Progenitor cell of endocrine pancreas (in vitro differentiated cells): Measurements from ENCODE around the gene ANKLE1. TPM values are rescaled to one million over a fixed set of nuclear protein-coding genes. Genes with fewer than 3 reads are reported as not detected.
A peak's percentile ranks its signal among the peaks of the same experiment; 100 is the strongest.

Experiments used
- DNase-seq: peaks from one replicate; pipeline ENCODE4 v3.0.0; 2021; ENCODE audit warnings: low spot score; ENCODE audit not compliant: unreplicated experiment
- H3K27ac Mint-ChIP-seq: 2 replicates; pipeline ENCODE4 v1.8.0; 2021; ENCODE audit warnings: mild to moderate bottlenecking, moderate library complexity, mixed read lengths
- H3K27me3 Mint-ChIP-seq: 2 replicates; pipeline ENCODE4 v1.8.0; 2021; ENCODE audit warnings: mixed read lengths
- H3K36me3 Mint-ChIP-seq: 2 replicates; pipeline ENCODE4 v1.8.0; 2022; ENCODE audit warnings: mixed read lengths; ENCODE audit not compliant: insufficient read depth
- H3K4me1 Mint-ChIP-seq: 2 replicates; pipeline ENCODE4 v1.8.0; 2021; ENCODE audit warnings: low read depth, mixed read lengths
- H3K4me3 Mint-ChIP-seq: 2 replicates; pipeline ENCODE4 v1.8.0; 2021; ENCODE audit warnings: low read depth, mild to moderate bottlenecking, moderate library complexity, mixed read lengths
- H3K9me3 Mint-ChIP-seq: 2 replicates; pipeline ENCODE4 v1.8.0; 2021; ENCODE audit warnings: low read depth, mixed read lengths
- total RNA-seq: library from RNA; stranded (reverse); gene quantifications from 2 replicates; pipeline ENCODE4 v1.2.1, GENCODE V29; 2021
- TF ChIP-seq, protein P1 (sequence below): fragments of 200-600 bp; sonication (generic); IDR thresholded peaks from one replicate; pipeline ENCODE4 v1.5.0; 2021; ENCODE audit warnings: antibody characterized with exemption, mild to moderate bottlenecking; ENCODE audit not compliant: unreplicated experiment

ANKLE1 gene
- total RNA-seq, 1 donor from 2014 or later: 6.4 TPM

DNA sequence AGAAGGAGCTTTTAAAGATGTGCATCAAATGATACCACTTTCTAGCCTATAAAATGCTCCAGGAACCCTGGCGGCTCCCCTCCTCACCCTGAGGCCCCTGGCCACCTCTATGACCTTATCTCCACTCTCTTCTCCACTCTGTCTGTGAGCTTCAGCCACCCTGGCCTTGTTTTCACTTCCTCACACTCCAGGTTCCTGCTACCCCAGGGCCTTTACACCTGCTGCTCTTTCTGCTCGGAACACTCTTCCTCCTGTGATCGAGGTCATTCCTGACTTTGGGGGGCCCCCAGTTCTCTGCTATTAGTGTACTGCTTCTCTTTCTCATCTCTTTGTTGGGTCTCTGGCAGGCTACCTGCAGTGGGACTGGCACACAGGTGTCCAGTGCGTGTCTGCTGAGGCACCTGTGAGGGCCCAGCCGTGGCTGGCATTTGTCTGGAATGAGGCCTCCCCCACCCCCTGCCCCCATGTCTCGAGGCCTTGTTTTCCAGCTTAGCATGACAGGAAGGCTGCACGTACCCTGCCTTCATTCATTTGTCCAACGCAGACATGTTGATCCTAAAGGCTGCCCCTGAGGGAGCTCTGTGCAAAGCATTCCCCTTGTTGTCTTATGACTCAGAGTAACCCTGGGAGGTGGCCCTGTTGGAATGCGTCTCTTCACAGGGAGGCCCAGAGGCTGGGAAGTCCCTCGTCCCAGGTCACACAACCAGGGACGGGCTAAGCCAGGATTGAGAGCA is 29.9 kb downstream of the ANKLE1 start:
- TF ChIP-seq, protein P1, sequence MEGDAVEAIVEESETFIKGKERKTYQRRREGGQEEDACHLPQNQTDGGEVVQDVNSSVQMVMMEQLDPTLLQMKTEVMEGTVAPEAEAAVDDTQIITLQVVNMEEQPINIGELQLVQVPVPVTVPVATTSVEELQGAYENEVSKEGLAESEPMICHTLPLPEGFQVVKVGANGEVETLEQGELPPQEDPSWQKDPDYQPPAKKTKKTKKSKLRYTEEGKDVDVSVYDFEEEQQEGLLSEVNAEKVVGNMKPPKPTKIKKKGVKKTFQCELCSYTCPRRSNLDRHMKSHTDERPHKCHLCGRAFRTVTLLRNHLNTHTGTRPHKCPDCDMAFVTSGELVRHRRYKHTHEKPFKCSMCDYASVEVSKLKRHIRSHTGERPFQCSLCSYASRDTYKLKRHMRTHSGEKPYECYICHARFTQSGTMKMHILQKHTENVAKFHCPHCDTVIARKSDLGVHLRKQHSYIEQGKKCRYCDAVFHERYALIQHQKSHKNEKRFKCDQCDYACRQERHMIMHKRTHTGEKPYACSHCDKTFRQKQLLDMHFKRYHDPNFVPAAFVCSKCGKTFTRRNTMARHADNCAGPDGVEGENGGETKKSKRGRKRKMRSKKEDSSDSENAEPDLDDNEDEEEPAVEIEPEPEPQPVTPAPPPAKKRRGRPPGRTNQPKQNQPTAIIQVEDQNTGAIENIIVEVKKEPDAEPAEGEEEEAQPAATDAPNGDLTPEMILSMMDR: no peak
- H3K9me3 Mint-ChIP-seq: no peaks in the 10 kb centered on the region
- H3K4me1 Mint-ChIP-seq: peaks cover 19% of the 10 kb centered on the region
- H3K4me3 Mint-ChIP-seq: peak overlapping the region; percentile 53
- DNase-seq: no peak
- H3K36me3 Mint-ChIP-seq: peaks cover 6% of the 10 kb centered on the region
- H3K27me3 Mint-ChIP-seq: no peaks in the 10 kb centered on the region
- peak overlapping the region; percentile 43 for H3K27ac Mint-ChIP-seq

DNA sequence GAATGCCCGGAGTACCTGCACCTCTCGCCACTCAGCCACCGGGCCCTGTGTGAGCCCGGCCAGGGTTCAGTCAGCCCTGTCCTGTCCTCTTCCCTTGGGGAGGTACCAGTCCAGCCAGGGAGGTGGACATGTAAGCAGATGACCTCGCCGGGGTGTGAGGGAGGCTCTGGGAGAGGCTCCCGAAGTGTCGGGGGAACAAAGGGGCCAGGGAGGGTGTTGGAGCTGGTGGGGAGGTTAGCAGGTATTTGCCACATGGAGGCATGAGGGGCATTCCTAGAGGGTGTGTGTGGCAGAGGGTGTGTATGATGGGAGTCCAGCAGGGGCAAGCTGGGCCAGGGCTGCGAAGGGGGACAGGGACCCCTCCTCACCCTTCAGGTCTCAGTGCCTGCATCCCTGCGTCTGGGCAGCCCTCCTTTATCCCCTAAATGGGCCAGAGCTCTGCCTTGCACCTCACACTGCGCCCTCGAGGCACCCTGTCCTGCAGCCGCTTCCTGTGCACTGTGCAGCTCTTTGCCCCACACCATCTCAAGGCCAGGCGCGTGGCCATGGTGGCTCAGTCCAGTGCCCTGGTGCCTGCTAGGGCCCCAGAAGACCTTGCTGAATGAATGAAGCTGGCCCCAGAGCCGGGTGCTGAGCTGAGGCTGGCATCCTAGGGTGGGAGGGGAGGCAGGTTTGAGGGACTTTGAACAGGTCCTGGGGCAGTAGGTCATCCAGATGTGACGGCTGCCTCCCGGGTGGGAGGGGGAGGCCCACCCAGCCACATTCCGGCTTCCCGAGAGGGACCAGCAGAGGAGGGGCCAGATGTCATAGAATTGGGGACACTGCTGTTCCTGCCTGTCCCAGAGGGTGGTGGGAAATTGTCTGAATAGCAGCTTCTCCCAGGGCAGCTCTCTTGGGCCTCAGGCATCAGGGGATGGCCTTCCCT is 30.8 kb downstream of the ANKLE1 start:
- peaks cover 19% of the 10 kb centered on the region for H3K4me1 Mint-ChIP-seq
- no peak overlapping the region for H3K4me3 Mint-ChIP-seq
- no peak for DNase-seq
- TF ChIP-seq, protein P1: no peak
- H3K9me3 Mint-ChIP-seq: no peaks in the 10 kb centered on the region
- peaks cover 6% of the 10 kb centered on the region for H3K36me3 Mint-ChIP-seq
- H3K27me3 Mint-ChIP-seq: no peaks in the 10 kb centered on the region
- no peak overlapping the region for H3K27ac Mint-ChIP-seq

DNA sequence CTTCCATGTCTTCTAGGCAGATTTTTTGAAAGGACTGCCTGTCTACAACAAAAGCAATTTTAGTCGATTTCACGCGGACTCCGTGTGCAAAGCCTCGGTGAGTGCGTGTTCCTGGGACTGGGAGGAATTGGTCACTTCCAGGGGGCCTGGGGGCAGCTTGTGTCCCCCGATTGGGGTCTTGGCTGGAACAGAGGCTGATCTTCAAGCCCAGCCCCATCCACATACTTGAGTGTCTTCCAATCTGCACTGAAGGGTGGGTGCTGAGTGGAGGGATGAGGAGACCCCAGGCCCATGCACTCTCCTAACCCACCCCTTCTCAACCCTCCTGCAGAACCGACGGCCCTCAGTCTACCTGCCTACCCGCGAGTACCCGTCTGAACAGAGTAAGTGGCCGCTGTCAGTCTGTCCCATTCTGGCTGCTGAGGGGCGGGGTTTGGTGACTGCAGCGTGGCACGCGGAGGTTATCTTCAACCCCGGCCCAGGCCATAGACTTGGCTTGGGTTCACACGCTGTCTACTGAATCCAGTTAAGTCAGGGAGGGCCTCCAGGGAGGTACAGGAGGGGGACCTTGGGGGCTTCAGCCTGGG is 32.4 kb downstream of the ANKLE1 start:
- no peak for DNase-seq
- no peak overlapping the region for H3K4me3 Mint-ChIP-seq

DNA sequence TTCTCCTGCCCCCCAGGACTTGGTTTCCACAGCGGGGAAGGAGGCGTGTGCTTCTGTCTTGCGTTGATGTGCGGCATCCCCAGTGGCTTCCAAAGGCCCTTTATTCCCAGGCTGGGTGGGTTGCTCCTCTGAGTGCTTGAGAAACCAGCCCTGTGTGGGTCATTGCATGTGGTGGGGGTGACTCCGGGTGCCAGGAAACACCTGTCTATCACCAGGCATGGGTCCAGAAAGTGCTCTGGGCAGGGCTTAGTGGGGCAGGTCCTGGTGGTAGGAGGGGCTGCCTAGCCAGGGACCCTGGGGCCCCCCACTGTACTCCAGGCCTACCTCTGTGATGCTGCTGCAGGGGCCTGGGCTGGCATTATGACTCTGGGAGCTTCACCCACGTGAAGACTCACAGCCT is 37.3 kb downstream of the ANKLE1 start:
- H3K27ac Mint-ChIP-seq: no peak overlapping the region
- H3K9me3 Mint-ChIP-seq: no peaks in the 10 kb centered on the region
- H3K36me3 Mint-ChIP-seq: peaks cover 12% of the 10 kb centered on the region

More for the DNA sequence above, 32.4 kb downstream of the ANKLE1 start:
- peaks cover 14% of the 10 kb centered on the region for H3K4me1 Mint-ChIP-seq
- peaks cover 6% of the 10 kb centered on the region for H3K36me3 Mint-ChIP-seq
- H3K9me3 Mint-ChIP-seq: no peaks in the 10 kb centered on the region
- no peaks in the 10 kb centered on the region for H3K27me3 Mint-ChIP-seq
- TF ChIP-seq, protein P1: no peak
- H3K27ac Mint-ChIP-seq: no peak overlapping the region

More for the DNA sequence above, 37.3 kb downstream of the ANKLE1 start:
- no peak overlapping the region for H3K4me3 Mint-ChIP-seq
- no peaks in the 10 kb centered on the region for H3K27me3 Mint-ChIP-seq
- TF ChIP-seq, protein P1: no peak
- H3K4me1 Mint-ChIP-seq: no peaks in the 10 kb centered on the region
- DNase-seq: no peak
